ENCODE measurements around the gene CFAP70. TPM values are rescaled to one million over a fixed set of nuclear protein-coding genes. Genes with fewer than 3 reads are reported as not detected.

Gene CFAP70
- total RNA-seq, 1 experiment from 2014 or later: 0.10 TPM

DNA sequence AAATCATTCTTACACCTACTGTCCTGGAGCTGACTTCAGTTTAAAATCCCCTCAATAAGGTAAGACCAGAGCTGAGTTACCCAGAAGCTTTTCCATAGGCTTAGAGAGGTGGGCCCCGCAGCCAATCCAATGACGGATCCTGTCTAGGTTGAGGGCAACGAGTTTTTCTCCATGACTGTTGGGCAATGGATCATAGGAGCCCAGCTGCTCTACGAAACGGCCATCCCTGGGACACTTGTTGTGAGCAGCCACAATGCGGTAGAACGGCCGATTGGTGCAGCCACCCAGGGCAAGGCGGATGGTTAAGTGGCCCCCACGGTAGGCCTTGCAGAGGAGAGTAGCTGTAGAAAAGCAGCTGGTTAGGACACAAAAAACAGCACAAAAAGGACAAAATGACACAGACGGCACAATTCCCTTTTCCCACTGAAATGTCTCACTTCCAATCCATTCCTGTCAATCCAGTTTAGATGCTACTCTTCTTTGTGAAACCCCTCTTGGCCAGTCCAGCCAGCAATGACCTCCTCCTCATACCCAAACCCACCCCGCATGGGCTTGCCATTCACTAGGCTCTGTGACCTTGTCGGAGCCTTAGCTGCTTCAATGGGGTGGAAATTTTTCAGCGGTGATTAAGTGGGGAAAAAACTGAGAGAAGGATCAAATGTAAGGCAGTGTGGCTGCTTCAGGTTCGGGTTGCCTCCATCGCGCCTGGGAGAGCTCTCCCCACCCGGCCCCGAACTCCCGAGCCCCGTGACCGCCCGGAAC is 106.8 kb downstream of the CFAP70 start:
- intact Hi-C loops (cut with micrococcal nuclease; ENCODE audit: unreplicated experiment): no loop called here
- in situ Hi-C loops (cut with HindIII; ENCODE audit: low pct_unique_long_range_greater_than_20kb, low sequenced_read_pairs): no loop called here
- Histone ChIP-seq H3K27ac (ENCODE audit: low read length) (peak overlapping the region; percentile 99), H3K4me1 (ENCODE audit: control insufficient read depth, insufficient read depth, low read length) (peaks cover 34% of the 10 kb centered on the region), H3K36me3 (ENCODE audit: control insufficient read depth, insufficient read depth, low read length) (peaks cover 10% of the 10 kb centered on the region; the same call in 1 of the 2 replicates), H3K27me3 (ENCODE audit: control insufficient read depth, insufficient read depth, low read length) (no peaks in the 10 kb centered on the region), H3K9me3 (ENCODE audit: control insufficient read depth, insufficient read depth, low read depth, low read length) (no peaks in the 10 kb centered on the region), H3K4me3 (ENCODE audit: low read depth in 2 of 2, low read length in 2 of 2) (peak overlapping the region; percentile 96 to 100)
- POLR2A ChIA-PET: interaction anchor here (0.5 to 0.7 kb wide), 4 partner anchors 24 to 378 kb away, joined by 3 to 6 read pairs (median 4); partner anchors contain the start of gene P4HA1
- TF ChIP-seq, protein P1, sequence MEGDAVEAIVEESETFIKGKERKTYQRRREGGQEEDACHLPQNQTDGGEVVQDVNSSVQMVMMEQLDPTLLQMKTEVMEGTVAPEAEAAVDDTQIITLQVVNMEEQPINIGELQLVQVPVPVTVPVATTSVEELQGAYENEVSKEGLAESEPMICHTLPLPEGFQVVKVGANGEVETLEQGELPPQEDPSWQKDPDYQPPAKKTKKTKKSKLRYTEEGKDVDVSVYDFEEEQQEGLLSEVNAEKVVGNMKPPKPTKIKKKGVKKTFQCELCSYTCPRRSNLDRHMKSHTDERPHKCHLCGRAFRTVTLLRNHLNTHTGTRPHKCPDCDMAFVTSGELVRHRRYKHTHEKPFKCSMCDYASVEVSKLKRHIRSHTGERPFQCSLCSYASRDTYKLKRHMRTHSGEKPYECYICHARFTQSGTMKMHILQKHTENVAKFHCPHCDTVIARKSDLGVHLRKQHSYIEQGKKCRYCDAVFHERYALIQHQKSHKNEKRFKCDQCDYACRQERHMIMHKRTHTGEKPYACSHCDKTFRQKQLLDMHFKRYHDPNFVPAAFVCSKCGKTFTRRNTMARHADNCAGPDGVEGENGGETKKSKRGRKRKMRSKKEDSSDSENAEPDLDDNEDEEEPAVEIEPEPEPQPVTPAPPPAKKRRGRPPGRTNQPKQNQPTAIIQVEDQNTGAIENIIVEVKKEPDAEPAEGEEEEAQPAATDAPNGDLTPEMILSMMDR (IDR thresholded peaks at IDR 0.05): no peak
- TF ChIP-seq POLR2AphosphoS5 (IDR thresholded peaks at IDR 0.05; ENCODE audit: low read depth, low read length) (no peak), SIN3A (IDR thresholded peaks at IDR 0.05; ENCODE audit: borderline replicate concordance, insufficient read depth, low read depth, low read length) (no peak), TCF7L2 (IDR thresholded peaks at IDR 0.05; ENCODE audit: low read depth, low read length) (no peak)
- TF ChIP-seq, protein P2, sequence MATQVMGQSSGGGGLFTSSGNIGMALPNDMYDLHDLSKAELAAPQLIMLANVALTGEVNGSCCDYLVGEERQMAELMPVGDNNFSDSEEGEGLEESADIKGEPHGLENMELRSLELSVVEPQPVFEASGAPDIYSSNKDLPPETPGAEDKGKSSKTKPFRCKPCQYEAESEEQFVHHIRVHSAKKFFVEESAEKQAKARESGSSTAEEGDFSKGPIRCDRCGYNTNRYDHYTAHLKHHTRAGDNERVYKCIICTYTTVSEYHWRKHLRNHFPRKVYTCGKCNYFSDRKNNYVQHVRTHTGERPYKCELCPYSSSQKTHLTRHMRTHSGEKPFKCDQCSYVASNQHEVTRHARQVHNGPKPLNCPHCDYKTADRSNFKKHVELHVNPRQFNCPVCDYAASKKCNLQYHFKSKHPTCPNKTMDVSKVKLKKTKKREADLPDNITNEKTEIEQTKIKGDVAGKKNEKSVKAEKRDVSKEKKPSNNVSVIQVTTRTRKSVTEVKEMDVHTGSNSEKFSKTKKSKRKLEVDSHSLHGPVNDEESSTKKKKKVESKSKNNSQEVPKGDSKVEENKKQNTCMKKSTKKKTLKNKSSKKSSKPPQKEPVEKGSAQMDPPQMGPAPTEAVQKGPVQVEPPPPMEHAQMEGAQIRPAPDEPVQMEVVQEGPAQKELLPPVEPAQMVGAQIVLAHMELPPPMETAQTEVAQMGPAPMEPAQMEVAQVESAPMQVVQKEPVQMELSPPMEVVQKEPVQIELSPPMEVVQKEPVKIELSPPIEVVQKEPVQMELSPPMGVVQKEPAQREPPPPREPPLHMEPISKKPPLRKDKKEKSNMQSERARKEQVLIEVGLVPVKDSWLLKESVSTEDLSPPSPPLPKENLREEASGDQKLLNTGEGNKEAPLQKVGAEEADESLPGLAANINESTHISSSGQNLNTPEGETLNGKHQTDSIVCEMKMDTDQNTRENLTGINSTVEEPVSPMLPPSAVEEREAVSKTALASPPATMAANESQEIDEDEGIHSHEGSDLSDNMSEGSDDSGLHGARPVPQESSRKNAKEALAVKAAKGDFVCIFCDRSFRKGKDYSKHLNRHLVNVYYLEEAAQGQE (IDR thresholded peaks at IDR 0.05; ENCODE audit: insufficient read depth in 1 of 2, low read depth in 2 of 2, low read length in 1 of 2): no peak
- ATAC-seq: peak; percentile 4
- TSS peak; percentile 93 for BruUV-seq (replicated peaks)
- CTCF ChIA-PET: interaction anchor here (0.7 kb wide), 1 partner anchor 12 kb away, joined by 3 read pairs; no protein-coding TSS in a partner anchor
- no peak for DNase-seq (ENCODE audit: low read depth, low spot score)

DNA sequence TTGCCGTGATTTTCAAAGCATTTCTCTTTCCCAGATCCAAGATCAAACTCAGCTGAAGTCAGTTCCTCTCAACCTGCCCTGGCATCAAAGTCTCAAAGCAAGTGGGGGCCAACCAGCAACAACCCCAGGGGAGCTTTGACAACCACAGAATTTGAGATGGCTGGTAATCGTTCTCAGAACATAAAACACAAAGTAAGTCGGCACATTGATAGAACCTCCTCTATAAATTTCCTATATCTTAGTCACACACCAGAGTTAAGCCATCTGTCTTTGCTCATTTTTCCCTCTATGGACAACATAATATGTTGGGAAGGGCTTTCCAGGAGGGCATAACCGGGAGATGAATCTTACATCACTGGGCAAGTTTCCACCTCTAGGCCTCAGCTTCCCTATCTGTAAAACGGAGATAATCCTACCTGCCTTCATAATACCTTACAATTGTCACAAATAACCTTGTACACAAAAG is 110.4 kb downstream of the CFAP70 start:
- ChIA-PET CTCF (no interaction called here), POLR2A (no interaction called here)
- Histone ChIP-seq H3K36me3 (ENCODE audit: control insufficient read depth, insufficient read depth, low read length) (peaks cover 31% of the 10 kb centered on the region), H3K27me3 (ENCODE audit: control insufficient read depth, insufficient read depth, low read length) (no peaks in the 10 kb centered on the region), H3K4me1 (ENCODE audit: control insufficient read depth, insufficient read depth, low read length) (peaks cover 46% of the 10 kb centered on the region), H3K27ac (ENCODE audit: low read length) (peak overlapping the region; percentile 99), H3K4me3 (ENCODE audit: low read depth in 2 of 2, low read length in 2 of 2) (peak overlapping the region in 1 of 2 experiments; percentile 95; a peak in 1 of 4 replicates), H3K9me3 (ENCODE audit: control insufficient read depth, insufficient read depth, low read depth, low read length) (no peaks in the 10 kb centered on the region)
- no TSS peak for BruUV-seq (replicated peaks)
- no peak for TF ChIP-seq SIN3A (IDR thresholded peaks at IDR 0.05; ENCODE audit: borderline replicate concordance, insufficient read depth, low read depth, low read length)
- TF ChIP-seq, protein P1 (IDR thresholded peaks at IDR 0.05): no peak
- TF ChIP-seq, protein P2 (IDR thresholded peaks at IDR 0.05; ENCODE audit: insufficient read depth in 1 of 2, low read depth in 2 of 2, low read length in 1 of 2): no peak
- TF ChIP-seq POLR2AphosphoS5 (IDR thresholded peaks at IDR 0.05; ENCODE audit: low read depth, low read length): no peak; the same call in none of the 2 replicates
- TF ChIP-seq TCF7L2 (IDR thresholded peaks at IDR 0.05; ENCODE audit: low read depth, low read length): no peak
- in situ Hi-C loops (cut with HindIII; ENCODE audit: low pct_unique_long_range_greater_than_20kb, low sequenced_read_pairs) (no loop called here), intact Hi-C loops (cut with micrococcal nuclease; ENCODE audit: unreplicated experiment) (no loop called here)
- ATAC-seq: no peak
- DNase-seq (ENCODE audit: low read depth, low spot score): no peak

Measured in Panc1 (cell line).